NCI-H446 treated with DMSO at 0.1 percent for 48 hours (cell line): ENCODE results near the gene ATPAF1.

ENCODE experiments used
- DNase-seq: peaks from one replicate; lab custom pipeline; 2025; lab: John Stamatoyannopoulos, UW

Gene ATPAF1

GRCh38 chr1:46587069-46587468 is 81.1 kb downstream of the ATPAF1 start:
- DNase-seq: no peak

GRCh38 chr1:46585312-46585938 is 82.7 kb downstream of the ATPAF1 start:
- DNase-seq: no peak

- DNase-seq: no peak
Observed at GRCh38 chr1:46583494-46583893, 84.7 kb downstream of the ATPAF1 start.

DNA sequence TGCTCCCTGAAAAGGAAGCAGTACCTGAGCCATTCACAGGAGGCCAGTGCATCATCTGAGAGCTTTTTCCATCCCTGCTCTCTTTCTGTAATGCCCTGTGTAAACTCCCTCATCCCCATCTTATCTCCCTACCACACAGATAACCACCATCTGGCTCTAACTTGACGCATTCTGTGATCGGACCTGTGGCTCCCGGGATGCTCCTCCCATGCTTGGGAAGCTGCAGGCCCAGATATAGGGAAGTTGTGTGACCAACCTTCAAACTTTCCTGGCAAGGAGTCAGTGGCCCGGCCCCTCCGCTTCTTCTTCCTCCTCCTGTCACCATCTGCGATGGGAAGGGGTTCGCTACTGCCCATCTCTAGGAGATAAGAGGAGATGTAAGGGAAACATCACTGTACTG is 85.2 kb downstream of the ATPAF1 start:
- DNase-seq: no peak
